Measurements from ENCODE around the gene RSPO3.
"Not testable (repeated sequence)": the region's sequence is repeated elsewhere in the genome, so short reads cannot be mapped to it uniquely, and the experiment has no call there.

Gene RSPO3

DNA sequence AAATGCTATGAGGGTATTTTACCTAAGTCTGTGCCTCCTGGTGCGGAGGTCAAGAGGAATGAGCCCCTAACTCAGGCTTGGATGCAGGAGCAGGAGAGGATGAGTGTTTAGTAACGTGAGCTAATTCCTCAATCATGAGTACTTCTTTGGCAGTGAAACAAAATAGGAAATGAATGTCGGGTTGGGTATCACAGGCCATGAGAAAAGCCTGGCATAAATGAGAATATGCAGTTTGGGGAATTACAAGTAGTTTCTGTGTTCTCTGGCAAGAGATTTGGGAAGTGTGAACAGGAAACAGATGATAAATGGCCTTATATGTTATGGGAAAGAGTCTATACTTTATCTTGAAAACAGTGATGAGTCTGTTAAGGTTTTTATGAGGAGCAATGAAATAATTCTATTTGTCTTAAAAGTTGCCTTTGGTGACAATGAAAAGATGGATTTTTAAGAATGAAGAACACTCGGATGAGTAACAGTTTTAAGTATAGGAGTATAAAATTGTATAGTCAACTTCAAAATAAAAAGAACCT is 89.2 kb downstream of the RSPO3 start:
- no peak for DNase-seq

DNA sequence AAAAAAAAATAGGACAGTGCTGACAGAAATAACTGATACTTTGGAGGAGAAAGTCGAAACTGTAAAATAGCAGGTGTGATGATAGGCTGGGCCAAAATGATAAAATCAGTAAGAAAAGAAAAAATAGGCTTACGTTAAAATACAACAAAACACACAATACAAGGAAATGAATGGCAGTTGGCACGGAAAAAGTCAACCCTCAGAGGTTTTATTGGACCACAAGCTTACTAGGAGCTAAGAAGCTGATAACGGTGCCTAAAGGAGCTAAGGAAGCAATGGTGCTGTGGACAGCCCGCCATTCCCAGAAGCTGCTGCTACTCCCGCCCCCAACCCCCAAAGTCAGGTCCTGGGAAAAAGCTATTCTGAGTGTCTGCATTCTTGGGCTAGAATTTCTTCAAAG is 92.3 kb downstream of the RSPO3 start:
- no peak for DNase-seq

DNA sequence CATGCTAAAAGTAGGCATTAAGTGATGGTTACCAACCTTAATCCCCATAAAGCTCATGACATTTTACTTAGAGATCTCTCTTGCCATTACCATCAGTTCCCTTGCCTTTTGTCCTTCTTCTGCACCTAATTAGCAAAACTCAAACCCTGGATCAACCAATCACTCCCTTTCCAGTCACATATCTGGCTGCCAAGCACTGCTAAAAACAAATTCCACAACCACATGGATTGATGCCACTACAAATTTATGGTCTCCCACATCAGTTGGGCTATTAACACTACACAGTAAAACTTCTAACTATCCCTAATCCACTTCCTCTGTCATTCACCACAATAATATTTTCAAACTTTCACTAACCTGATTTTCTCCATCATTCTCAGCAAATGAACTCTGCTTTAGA is 93.9 kb downstream of the RSPO3 start:
- no peak for DNase-seq

DNA sequence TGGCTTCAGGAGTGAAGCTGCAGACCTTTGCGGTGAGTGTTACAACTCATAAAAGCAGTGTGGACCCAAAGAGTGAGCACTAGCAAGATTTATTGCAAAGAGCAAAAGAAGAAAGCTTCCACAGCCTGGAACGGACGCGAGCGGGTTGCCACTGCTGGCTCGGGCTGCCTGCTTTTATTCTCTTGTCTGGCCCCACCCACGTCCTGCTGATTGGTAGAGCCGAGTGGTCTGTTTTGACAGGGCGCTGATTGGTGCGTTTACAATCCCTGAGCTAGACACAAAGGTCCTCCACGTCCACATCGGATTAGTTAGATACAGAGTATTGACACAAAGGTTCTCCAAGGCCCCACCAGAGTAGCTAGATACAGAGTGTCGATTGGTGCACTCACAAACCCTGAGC is 95.6 kb downstream of the RSPO3 start:
- not testable (repeated sequence) for DNase-seq

DNA sequence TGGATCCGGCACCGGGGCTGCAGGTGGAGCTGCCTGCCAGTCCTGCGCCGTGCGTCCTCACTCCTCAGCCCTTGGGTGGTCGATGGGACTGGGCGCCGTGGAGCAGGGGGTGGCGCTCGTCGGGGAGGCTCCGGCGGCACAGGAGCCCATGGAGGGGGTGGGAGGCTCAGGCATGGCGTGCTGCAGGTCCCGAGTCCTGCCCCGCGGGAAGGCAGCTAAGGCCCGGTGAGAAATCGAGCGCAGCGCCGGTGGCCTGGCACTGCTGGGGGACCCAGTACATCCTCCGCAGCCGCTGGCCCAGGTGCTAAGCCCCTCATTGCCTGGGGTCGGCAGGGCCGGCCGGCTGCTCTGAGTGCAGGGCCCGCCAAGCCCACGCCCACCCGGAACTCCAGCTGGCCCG is 96.1 kb downstream of the RSPO3 start:
- DNase-seq = not testable (repeated sequence)

DNA sequence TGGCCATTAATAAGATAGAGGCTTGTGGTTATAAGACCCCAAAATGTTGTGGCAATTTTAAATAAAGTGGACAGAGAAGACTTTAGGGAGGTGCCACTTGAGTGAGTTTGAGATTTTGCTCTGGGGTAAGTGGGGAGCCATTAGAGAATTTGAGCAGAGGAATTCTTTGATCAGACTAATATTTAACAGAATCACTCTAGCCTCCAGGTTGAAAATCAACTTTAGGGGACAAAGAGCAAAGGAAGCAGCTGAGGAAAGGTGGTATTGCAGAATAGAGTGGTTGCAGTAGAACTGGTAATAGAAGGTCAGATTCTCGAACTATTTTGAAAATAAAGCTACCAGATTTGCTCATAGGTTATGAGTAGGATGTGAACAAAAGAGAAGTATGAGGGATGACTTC is 97.5 kb downstream of the RSPO3 start:
- no peak for DNase-seq

DNA sequence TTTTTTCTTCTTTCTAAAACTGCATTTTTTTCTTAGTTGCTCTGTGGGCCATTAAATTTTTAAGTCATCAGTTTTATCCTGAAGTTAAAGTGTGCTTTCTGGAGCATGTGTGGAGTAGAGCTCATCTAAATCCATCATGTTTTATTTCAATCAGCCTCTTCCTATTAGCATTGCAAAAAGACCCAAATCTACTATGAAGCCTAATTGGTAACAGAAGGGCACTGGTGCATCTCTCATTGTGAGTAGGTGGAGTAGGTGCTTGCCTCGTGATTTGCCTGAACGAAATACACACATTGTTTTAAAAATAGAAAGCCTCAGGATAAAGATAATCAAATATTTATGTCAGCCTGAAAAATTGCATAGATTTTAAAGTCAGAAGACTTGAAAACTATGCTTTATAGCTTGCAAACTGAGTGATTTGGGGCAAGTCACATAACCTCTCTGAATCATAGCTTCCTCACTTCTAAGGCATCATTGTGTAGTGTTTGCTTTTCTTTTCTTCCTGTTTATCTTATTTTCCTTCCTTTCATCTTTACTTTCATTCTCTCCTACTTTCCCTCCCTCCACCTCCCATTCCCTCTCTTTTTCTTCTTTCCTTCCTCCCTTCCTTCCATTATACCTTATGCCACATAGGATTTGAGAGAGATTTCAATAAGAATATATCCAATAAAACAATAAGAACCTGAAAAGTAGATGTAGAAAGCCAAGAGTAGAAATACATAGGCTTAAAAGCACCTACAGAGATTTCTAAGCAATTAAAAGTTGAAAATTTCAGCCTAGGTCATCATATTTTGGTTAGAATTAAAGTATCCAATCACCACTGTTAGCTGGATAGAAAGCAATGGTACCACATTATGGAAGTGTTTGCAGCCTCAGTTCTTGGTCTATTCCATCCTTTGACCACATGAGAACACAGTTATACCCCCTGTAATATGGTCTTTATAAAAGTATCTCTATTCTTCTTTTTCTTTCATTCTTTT is 98.6 kb downstream of the RSPO3 start:
- no peak for DNase-seq

DNA sequence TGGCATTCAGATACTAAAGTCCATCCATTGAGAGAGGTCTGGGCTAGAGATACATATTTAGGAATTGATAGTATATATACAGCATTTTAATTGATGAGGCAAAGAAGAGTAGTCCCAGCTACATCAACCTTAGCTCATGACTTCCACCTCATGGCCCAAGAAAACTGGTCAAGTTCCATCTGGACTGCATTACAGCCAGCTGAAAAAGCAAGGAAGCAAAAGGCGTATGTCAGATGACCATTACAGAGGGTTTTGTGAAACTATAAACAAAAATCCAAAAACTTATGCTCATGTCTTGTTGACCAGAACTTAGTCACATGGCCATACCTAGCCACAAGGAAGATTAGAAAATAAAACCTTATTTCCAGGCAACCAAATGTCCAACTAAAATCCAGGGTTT is 101.4 kb downstream of the RSPO3 start:
- no peak for DNase-seq

DNA sequence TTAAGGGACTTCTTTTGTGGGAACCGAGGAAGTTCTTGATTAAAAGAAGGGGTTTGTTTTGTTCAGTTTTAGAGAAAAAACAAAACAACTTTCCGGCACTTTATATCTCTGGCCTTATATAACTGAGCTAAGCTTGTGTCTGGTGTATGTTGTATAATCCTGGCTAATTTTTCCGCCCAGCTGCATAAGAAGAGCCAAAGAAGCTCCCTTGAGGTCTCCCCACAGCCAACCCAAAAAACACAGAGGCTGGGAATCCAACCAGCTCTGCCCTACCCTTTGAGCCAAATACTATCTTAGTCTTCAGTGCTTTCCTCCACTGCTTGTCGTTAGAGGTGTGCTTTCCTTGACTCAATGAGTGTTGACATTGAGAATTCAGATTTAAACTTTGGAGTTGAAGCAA is 102.7 kb downstream of the RSPO3 start:
- DNase-seq = no peak

DNA sequence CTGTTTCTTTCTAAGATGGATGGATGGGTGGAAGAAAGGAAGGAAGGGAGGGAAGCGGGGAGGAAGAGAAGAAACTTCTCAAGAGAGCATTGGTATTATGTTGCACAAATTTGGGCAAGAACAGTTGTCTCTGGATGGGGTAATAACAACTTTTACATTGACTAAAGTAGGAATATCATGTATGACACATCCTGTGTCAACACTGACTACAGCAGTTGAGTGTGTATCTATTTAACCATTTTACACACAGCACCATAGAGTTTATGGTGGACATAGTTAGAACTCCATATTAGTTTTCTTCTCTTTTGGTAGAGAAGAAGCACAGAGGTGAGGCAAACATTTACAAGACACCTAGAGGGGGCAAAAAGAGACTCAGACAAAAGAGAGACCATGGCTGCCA is 103.9 kb downstream of the RSPO3 start:
- DNase-seq = no peak

DNA sequence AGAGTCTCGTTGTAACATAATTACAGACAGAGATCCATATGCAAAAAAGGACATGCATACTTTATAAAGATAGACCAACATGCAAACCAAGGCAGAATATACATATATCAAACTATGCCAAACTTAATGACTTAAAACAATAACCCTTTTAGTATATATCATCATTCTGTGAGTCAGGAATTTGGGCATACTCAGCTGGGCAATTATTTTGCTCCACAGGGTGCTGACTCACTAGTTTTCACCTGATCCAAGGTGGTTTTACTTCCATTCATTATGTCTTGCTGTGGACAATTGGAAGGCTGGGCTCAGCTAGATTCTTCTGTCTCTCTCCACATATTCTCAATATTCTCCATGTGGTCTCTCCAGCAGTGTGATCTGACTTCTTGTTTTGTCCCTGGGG is 107.0 kb downstream of the RSPO3 start:
- DNase-seq = no peak

DNA sequence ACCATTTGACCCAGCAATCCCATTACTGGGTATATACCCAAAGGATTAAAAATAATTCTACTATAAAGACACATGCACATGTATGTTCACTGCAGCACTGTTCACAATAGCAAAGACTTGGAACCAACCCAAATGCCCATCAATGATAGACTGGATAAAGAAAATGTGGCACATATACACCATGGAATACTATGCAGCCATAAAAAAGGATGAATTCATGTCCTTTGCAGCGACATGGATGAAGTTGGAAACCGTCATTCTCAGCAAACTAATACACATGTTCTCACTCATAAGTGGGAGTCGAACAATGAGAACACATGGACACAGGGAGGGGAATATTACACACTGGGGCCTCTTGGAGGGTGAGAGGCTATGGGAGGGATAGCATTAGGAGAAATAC is 115.3 kb downstream of the RSPO3 start:
- not testable (repeated sequence) for DNase-seq

DNA sequence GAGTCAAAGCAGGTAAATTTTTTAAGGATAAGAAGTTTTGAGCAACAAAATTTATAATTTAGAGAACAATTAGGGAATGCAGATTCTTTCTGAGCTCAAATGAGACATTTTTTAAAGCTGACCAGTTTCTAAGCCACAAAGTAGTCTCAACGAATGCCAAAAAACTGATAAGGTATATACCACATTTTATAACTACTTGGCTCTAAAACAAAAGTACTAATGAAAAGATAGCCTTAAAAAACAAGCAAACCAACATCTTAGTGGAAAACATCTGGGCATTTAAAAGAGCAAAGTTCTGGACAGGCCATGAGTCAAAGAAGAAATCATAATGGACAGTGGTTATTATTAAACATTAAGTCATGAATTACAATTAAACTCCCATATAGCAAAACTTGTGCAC is 125.0 kb downstream of the RSPO3 start:
- DNase-seq = no peak
